Right lobe of liver (tissue), 6 donors: ENCODE data around the gene HOMEZ. TPM values are rescaled to one million over a fixed set of nuclear protein-coding genes. Genes with fewer than 3 reads are reported as not detected.
"Not testable (repeated sequence)": the region's sequence is repeated elsewhere in the genome, so short reads cannot be mapped to it uniquely, and the experiment has no call there.

Source experiments
- ATAC-seq, 4 donors: fragments of 200-7000 bp; cut with Tn5 transposase; one replicate each; pipeline ENCODE4 v1.9.1; 2020; ENCODE audit warnings: mild to moderate bottlenecking in 4 of 4, moderate library complexity in 4 of 4
- DNase-seq, 3 donors: peaks; one replicate each; pipeline ENCODE4 v3.0.0-alpha.2; 2020
- H3K27ac ChIP-seq, 3 donors: fragments of 200-600 bp; one replicate each; pipeline ENCODE4 v1.8.0; 2022
- H3K27me3 ChIP-seq, 2 donors: fragments of 200-600 bp; one replicate each; pipeline ENCODE4 v1.8.0; 2022
- H3K36me3 ChIP-seq, 4 donors: fragments of 200-600 bp; sonication (generic) in 1 of 4; one replicate each; pipeline versions ENCODE4 v1.5.1 to v1.8.0; 2017 to 2022; ENCODE audit warnings: control low read depth in 1 of 4
- H3K4me1 ChIP-seq, 4 donors: fragments of 200-600 bp; sonication (generic) in 1 of 4; one replicate each; pipeline versions ENCODE4 v1.5.1 to v1.8.0; 2017 to 2022; ENCODE audit warnings: control low read depth in 1 of 4
- H3K4me3 ChIP-seq, 3 donors: fragments of 200-600 bp; one replicate each; pipeline ENCODE4 v1.8.0; 2022
- H3K9me3 ChIP-seq, 4 donors: fragments of 200-600 bp; sonication (generic) in 1 of 4; one replicate each; pipeline versions ENCODE4 v1.5.1 to v1.8.0; 2017 to 2022; ENCODE audit warnings: control low read depth in 1 of 4
- POLR2A ChIP-seq: fragments of 450-650 bp; IDR thresholded peaks from one replicate; pipeline ENCODE4 v1.6.1; 2017; ENCODE audit warnings: antibody characterized with exemption, mild to moderate bottlenecking
- WGBS: methylation state at CpG from one replicate; pipeline ENCODE4 v1.1.6; 2018; ENCODE audit warnings: low coverage, low lambda C conversion rate; ENCODE audit not compliant: insufficient coverage; ENCODE audit errors: missing lambda C conversion rate; 5-methylcytosine and 5-hydroxymethylcytosine counted together
- intact Hi-C, 2 donors: fragments of 100-400 bp; cut with DNase I; formaldehyde crosslinking; loops; one replicate each; pipeline versions ENCODE4 v1.11.2 to v1.14.1; 2022
- small RNA-seq, 2 experiments: library from RNA; depleted of rRNA; stranded (forward); fragments of <200 nt; gene quantifications; one replicate each; pipeline ENCODE3, GENCODE V24; 2016
- total RNA-seq, 6 experiments: library from RNA; depleted of rRNA in 2 of 6; stranded (reverse); fragments of >200 nt in 2 of 6; fragmentation: NEBNext Ultra II Directional in 3 of 6; extraction: Animal tissue kit (Norgen Biotek cat#: 25700) in 3 of 6; gene quantifications; one replicate each; pipeline versions ENCODE4 v1.1.0 to v1.2.4, GENCODE V29; 2016 to 2023
- TF ChIP-seq, protein P1 (sequence below), 4 donors: fragments of 200-600 bp in 3 of 4; fragments of 450-650 bp in 1 of 4; IDR thresholded peaks; one replicate each; pipeline versions ENCODE4 v1.5.1 to v1.8.0; 2016 to 2022; ENCODE audit warnings: antibody characterized with exemption in 4 of 4, mild to moderate bottlenecking in 2 of 4
- donor health status: DM: no; HTN: yes; CAD: no.
- donor health status: DM: no; HTN: no; CAD: no.
- donor health status: DM: no; HTN: no; CAD: no.
- donor health status: DM: no; HTN: yes; CAD: no.
- donor health status: DM: no; HTN: yes; CAD: no.

The HOMEZ gene
- total RNA-seq, 6 experiments from 2014 or later: 3.4 to 8.8 (median 5.3) TPM

- DNase-seq (no peak), ATAC-seq (no peak)
- intact Hi-C loops: no loop called here
- WGBS: 60% methylated on average over 1 of the region's 1 CpG
- no peak overlapping the region for H3K4me3 ChIP-seq
- H3K4me1 ChIP-seq: no peaks in the 10 kb centered on the region
- H3K27ac ChIP-seq: no peak overlapping the region
- no peaks in the 10 kb centered on the region for H3K9me3 ChIP-seq
- no peaks in the 10 kb centered on the region for H3K27me3 ChIP-seq
- TF ChIP-seq, protein P1, sequence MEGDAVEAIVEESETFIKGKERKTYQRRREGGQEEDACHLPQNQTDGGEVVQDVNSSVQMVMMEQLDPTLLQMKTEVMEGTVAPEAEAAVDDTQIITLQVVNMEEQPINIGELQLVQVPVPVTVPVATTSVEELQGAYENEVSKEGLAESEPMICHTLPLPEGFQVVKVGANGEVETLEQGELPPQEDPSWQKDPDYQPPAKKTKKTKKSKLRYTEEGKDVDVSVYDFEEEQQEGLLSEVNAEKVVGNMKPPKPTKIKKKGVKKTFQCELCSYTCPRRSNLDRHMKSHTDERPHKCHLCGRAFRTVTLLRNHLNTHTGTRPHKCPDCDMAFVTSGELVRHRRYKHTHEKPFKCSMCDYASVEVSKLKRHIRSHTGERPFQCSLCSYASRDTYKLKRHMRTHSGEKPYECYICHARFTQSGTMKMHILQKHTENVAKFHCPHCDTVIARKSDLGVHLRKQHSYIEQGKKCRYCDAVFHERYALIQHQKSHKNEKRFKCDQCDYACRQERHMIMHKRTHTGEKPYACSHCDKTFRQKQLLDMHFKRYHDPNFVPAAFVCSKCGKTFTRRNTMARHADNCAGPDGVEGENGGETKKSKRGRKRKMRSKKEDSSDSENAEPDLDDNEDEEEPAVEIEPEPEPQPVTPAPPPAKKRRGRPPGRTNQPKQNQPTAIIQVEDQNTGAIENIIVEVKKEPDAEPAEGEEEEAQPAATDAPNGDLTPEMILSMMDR (IDR thresholded peaks at IDR 0.05): no peak
- no peak for TF ChIP-seq POLR2A
- H3K36me3 ChIP-seq: no peaks in the 10 kb centered on the region
These were observed 57.1 kb downstream of the HOMEZ start for GRCh38 chr14:23228812-23229211.

DNA sequence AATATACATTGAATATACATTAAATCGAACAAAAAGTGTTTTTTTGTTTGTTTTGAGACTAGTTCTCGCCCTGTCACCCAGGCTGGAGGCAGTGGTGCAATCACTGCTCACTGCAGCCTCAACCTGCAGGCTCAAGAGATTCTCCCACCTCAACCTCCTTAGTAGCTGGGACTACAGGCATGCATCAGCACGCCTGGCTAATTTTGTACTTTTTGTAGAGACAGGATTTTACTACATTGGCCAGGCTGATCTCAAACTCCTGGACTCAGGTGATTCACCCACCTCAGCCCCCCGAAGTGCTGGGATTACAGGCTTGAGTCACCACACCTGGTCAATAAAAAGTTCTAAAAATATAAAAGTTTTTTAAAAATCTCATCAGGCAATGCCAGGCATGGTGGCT is 58.4 kb downstream of the HOMEZ start:
- intact Hi-C loops: no loop called here
- no peak for ATAC-seq
- Histone ChIP-seq H3K9me3 (no peaks in the 10 kb centered on the region), H3K4me1 (no peaks in the 10 kb centered on the region), H3K27me3 (no peaks in the 10 kb centered on the region), H3K27ac (no peak overlapping the region), H3K4me3 (no peak overlapping the region), H3K36me3 (no peaks in the 10 kb centered on the region)
- 34% methylated on average over 3 of the region's 4 CpGs for WGBS
- TF ChIP-seq, protein P1 (IDR thresholded peaks at IDR 0.05): no peak
- no peak for TF ChIP-seq POLR2A
- no peak for DNase-seq

DNA sequence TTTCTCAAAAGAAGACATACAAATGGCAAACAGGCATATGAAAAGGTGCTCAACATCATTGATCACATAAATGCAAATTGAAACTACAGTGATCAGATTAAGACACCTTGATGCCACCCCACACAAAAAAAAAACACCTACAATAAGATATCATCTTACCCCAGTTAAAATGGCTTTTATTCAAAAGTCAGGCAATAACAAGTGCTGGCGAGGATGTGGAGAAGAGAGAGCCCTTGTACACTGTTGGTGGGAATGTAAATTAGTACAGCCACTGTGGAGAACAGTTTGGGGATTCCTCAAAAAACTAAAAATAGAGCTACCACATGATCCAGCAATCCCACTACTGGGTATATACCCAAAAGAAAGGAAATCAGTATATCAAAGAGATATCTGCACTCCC is 61.0 kb downstream of the HOMEZ start:
- ATAC-seq, DNase-seq, H3K4me3 ChIP-seq, H3K36me3 ChIP-seq, H3K27me3 ChIP-seq, H3K4me1 ChIP-seq, H3K27ac ChIP-seq, H3K9me3 ChIP-seq, intact Hi-C loops: not testable (repeated sequence)
- 75% methylated on average over 1 of the region's 1 CpG for WGBS

Small RNA genes within 50 kb of the gene (small RNA-seq; reads per million reads assigned to genes)
- gene AL049829.1 (0 reads per million in 2 experiments), gene RNU6-1046P (0 reads per million in 2 experiments)

Other genes starting within 250 kb of the HOMEZ start
- not detected for gene PSMB11, start 243.9 kb downstream of the HOMEZ start, total RNA-seq
- gene CDH24, start 228.6 kb downstream of the HOMEZ start, total RNA-seq: under 1 TPM; 0.26 to 0.74 (median 0.54) TPM
- 10 to 100 TPM; 40.5 to 66.1 (median 52.9) TPM for gene ACIN1, start 191.0 kb downstream of the HOMEZ start, total RNA-seq
- 10 to 100 TPM; 10.7 to 22.6 (median 14.1) TPM for gene C14orf119, start 190.6 kb downstream of the HOMEZ start, total RNA-seq
- not detected for gene CIROP, start 181.1 kb downstream of the HOMEZ start, total RNA-seq
- gene CEBPE, start 166.9 kb downstream of the HOMEZ start, total RNA-seq: under 1 TPM in 2 of 6 experiments, not detected in 4; 0.13 to 0.18 TPM
- 10 to 100 TPM in 1 of 6 experiments, 1 to 10 TPM in 5; 3.2 to 10.1 (median 4.4) TPM for gene SLC7A8, start 102.5 kb downstream of the HOMEZ start, total RNA-seq
- under 1 TPM in 1 of 6 experiments, not detected in 5; 0.49 TPM for gene RNF212B, start 48.2 kb downstream of the HOMEZ start, total RNA-seq
- 10 to 100 TPM in 2 of 6 experiments, 1 to 10 TPM in 4; 4.0 to 11.1 (median 8.1) TPM for gene PPP1R3E, start 16.7 kb upstream of the HOMEZ start, total RNA-seq
- gene BCL2L2, start 20.7 kb upstream of the HOMEZ start, total RNA-seq: 10 to 100 TPM in 4 of 6 experiments, 1 to 10 TPM in 2; 8.8 to 15.8 (median 12.1) TPM
- gene PABPN1, start 35.3 kb upstream of the HOMEZ start, total RNA-seq: 10 to 100 TPM; 23.6 to 95.3 (median 64.6) TPM
- gene SLC22A17, start 66.8 kb upstream of the HOMEZ start, total RNA-seq: 1 to 10 TPM; 1.5 to 2.7 (median 2.1) TPM
- under 1 TPM; 0.19 to 0.60 (median 0.39) TPM for gene EFS, start 79.0 kb upstream of the HOMEZ start, total RNA-seq
- gene IL25, start 86.7 kb upstream of the HOMEZ start, total RNA-seq: not detected
- under 1 TPM in 2 of 6 experiments, not detected in 4; 0.32 to 0.49 TPM for gene CMTM5, start 90.9 kb upstream of the HOMEZ start, total RNA-seq
- under 1 TPM in 5 of 6 experiments, not detected in 1; 0.07 to 1.00 (median 0.13) TPM for gene MYH6, start 122.1 kb upstream of the HOMEZ start, total RNA-seq
- 1 to 10 TPM in 1 of 6 experiments, under 1 TPM in 5; 0.30 to 5.6 (median 0.60) TPM for gene MYH7, start 149.5 kb upstream of the HOMEZ start, total RNA-seq
- gene NGDN, start 183.6 kb upstream of the HOMEZ start, total RNA-seq: 10 to 100 TPM; 12.0 to 16.5 (median 14.3) TPM